ENCODE measurements around the gene L3MBTL4.

The L3MBTL4 gene

GRCh38 chr18:6366776-6367175 lies 47.9 kb downstream of the L3MBTL4 start:
- DNase-seq (ENCODE audit: low read depth in 2 of 2) = no peak

- DNase-seq (ENCODE audit: low read depth in 2 of 2) = no peak
Observed at GRCh38 chr18:6365385-6365784, 49.3 kb downstream of the L3MBTL4 start.

- DNase-seq (ENCODE audit: low read depth in 2 of 2) = no peak
Observed at GRCh38 chr18:6363216-6363615, 51.5 kb downstream of the L3MBTL4 start.

- DNase-seq (ENCODE audit: low read depth in 2 of 2) = no peak
Observed at GRCh38 chr18:6362559-6363129, 52.1 kb downstream of the L3MBTL4 start.

- DNase-seq (ENCODE audit: low read depth in 2 of 2) = no peak
Observed at GRCh38 chr18:6357668-6358067, 57.0 kb downstream of the L3MBTL4 start.

- no peak for DNase-seq (ENCODE audit: low read depth in 2 of 2)
Observed at GRCh38 chr18:6355789-6356589, 58.7 kb downstream of the L3MBTL4 start.

GRCh38 chr18:6352275-6352674 lies 62.4 kb downstream of the L3MBTL4 start:
- no peak for DNase-seq (ENCODE audit: low read depth in 2 of 2)

- no peak for DNase-seq (ENCODE audit: low read depth in 2 of 2)
Observed at GRCh38 chr18:6342990-6343389, 71.7 kb downstream of the L3MBTL4 start.

- no peak for DNase-seq (ENCODE audit: low read depth in 2 of 2)
Observed at GRCh38 chr18:6341709-6342108, 73.0 kb downstream of the L3MBTL4 start.

GRCh38 chr18:6341303-6341702 lies 73.4 kb downstream of the L3MBTL4 start:
- no peak for DNase-seq (ENCODE audit: low read depth in 2 of 2)

GRCh38 chr18:6340121-6340520 lies 74.6 kb downstream of the L3MBTL4 start:
- no peak for DNase-seq (ENCODE audit: low read depth in 2 of 2)

- DNase-seq (ENCODE audit: low read depth in 2 of 2) = no peak
Observed at GRCh38 chr18:6336239-6336638, 78.5 kb downstream of the L3MBTL4 start.

- no peak for DNase-seq (ENCODE audit: low read depth in 2 of 2)
Observed at GRCh38 chr18:6333981-6334380, 80.7 kb downstream of the L3MBTL4 start.

GRCh38 chr18:6331872-6332271 lies 82.8 kb downstream of the L3MBTL4 start:
- DNase-seq (ENCODE audit: low read depth in 2 of 2) = no peak

GRCh38 chr18:6330786-6331185 lies 83.9 kb downstream of the L3MBTL4 start:
- no peak for DNase-seq (ENCODE audit: low read depth in 2 of 2)

GRCh38 chr18:6328621-6329010 lies 86.1 kb downstream of the L3MBTL4 start:
- DNase-seq (ENCODE audit: low read depth in 2 of 2) = no peak

- no peak for DNase-seq (ENCODE audit: low read depth in 2 of 2)
Observed at GRCh38 chr18:6327895-6328620, 86.7 kb downstream of the L3MBTL4 start.

GRCh38 chr18:6327485-6327884 lies 87.2 kb downstream of the L3MBTL4 start:
- DNase-seq (ENCODE audit: low read depth in 2 of 2) = no peak

GRCh38 chr18:6326566-6326965 lies 88.1 kb downstream of the L3MBTL4 start:
- DNase-seq (ENCODE audit: low read depth in 2 of 2) = no peak

- no peak for DNase-seq (ENCODE audit: low read depth in 2 of 2)
Observed at GRCh38 chr18:6323319-6323889, 91.3 kb downstream of the L3MBTL4 start.

- no peak for DNase-seq (ENCODE audit: low read depth in 2 of 2)
Observed at GRCh38 chr18:6315517-6316331, 99.0 kb downstream of the L3MBTL4 start.

- DNase-seq (ENCODE audit: low read depth in 2 of 2) = no peak
Observed at GRCh38 chr18:6313415-6313814, 101.3 kb downstream of the L3MBTL4 start.

Data from stimulated activated CD8-positive, alpha-beta memory T cell treated with anti-CD3 and anti-CD28 coated beads, Interleukin-15, amount 100 ng/mL, for 4 hours (primary cell).